Suprapubic skin (tissue), 4 donors: Measurements from ENCODE around the gene GNAI1. TPM values are rescaled to one million over a fixed set of nuclear protein-coding genes. Genes with fewer than 3 reads are reported as not detected.

Experiments used
- DNase-seq, 2 donors: peaks; one replicate each; pipeline ENCODE4 v3.0.0-alpha.2; 2019; ENCODE audit warnings: low spot score in 2 of 2
- H3K27ac ChIP-seq: fragments of 200-600 bp; sonication (generic); one replicate; pipeline ENCODE4 v1.5.1; 2019
- H3K27me3 ChIP-seq: fragments of 200-600 bp; sonication (generic); one replicate; pipeline ENCODE4 v1.5.1; 2019
- H3K36me3 ChIP-seq: fragments of 200-600 bp; sonication (generic); one replicate; pipeline ENCODE4 v1.5.1; 2019
- H3K4me1 ChIP-seq: fragments of 200-600 bp; sonication (generic); one replicate; pipeline ENCODE4 v1.5.1; 2019
- H3K4me3 ChIP-seq: fragments of 200-600 bp; sonication (generic); one replicate; pipeline ENCODE4 v1.5.1; 2019; ENCODE audit warnings: mild to moderate bottlenecking
- H3K9me3 ChIP-seq: fragments of 200-600 bp; sonication (generic); one replicate; pipeline ENCODE4 v1.5.1; 2019
- CTCF ChIP-seq, 2 donors: fragments of 200-600 bp in 1 of 2; fragments of 450-650 bp in 1 of 2; sonication (generic) in 1 of 2; IDR thresholded peaks; one replicate each; pipeline ENCODE4 v1.5.1; 2016 to 2019; ENCODE audit warnings: antibody characterized with exemption in 2 of 2, mild to moderate bottlenecking in 1 of 2, moderate library complexity in 1 of 2
- EP300 ChIP-seq: sonication (generic); formaldehyde crosslinking; IDR thresholded peaks from one replicate; pipeline ENCODE4 v1.6.1; 2017; ENCODE audit warnings: antibody characterized with exemption
- POLR2A ChIP-seq, 2 donors: fragments of 450-650 bp; IDR thresholded peaks; one replicate each; pipeline ENCODE4 v1.6.1; 2017; ENCODE audit warnings: antibody characterized with exemption in 2 of 2, mild to moderate bottlenecking in 2 of 2, moderate library complexity in 2 of 2
- POLR2AphosphoS5 ChIP-seq, 3 donors: sonication (generic); formaldehyde crosslinking; IDR thresholded peaks; one replicate each; pipeline ENCODE4 v1.6.1; 2017; ENCODE audit warnings: antibody characterized with exemption in 3 of 3
- whole genome bisulfite sequencing: methylation state at CpG from one replicate; pipeline ENCODE4 v1.1.5; 2018; 5-methylcytosine and 5-hydroxymethylcytosine counted together
- total RNA-seq, 4 donors: library from RNA; depleted of rRNA; stranded (reverse); fragments of >200 nt; gene quantifications; one replicate each; pipeline ENCODE4 v1.1.0, GENCODE V29; 2016

GNAI1 gene
- total RNA-seq, 4 donors from 2014 or later: 64.9 to 87.9 (median 72.1) TPM

- H3K4me3 ChIP-seq: no peak overlapping the region
- no peak overlapping the region for H3K27ac ChIP-seq
- TF ChIP-seq CTCF (IDR thresholded peaks at IDR 0.05) (no peak), POLR2AphosphoS5 (IDR thresholded peaks at IDR 0.05) (no peak), POLR2A (IDR thresholded peaks at IDR 0.05) (no peak), EP300 (no peak)
- H3K9me3 ChIP-seq: no peaks in the 10 kb centered on the region
- 64% methylated on average over 2 of the region's 2 CpGs for WGBS
- no peak for DNase-seq
- H3K27me3 ChIP-seq: no peaks in the 10 kb centered on the region
- peaks cover 38% of the 10 kb centered on the region for H3K36me3 ChIP-seq
- peaks cover 7% of the 10 kb centered on the region for H3K4me1 ChIP-seq
Observed at GRCh38 chr7:80208700-80209099, 74.1 kb downstream of the GNAI1 start.

- no peak overlapping the region for H3K27ac ChIP-seq
- 44% methylated on average over 3 of the region's 3 CpGs for WGBS
- H3K9me3 ChIP-seq: no peaks in the 10 kb centered on the region
- no peak for DNase-seq
- H3K4me1 ChIP-seq: peaks cover 7% of the 10 kb centered on the region
- TF ChIP-seq POLR2A (IDR thresholded peaks at IDR 0.05): no peak
- no peak for TF ChIP-seq POLR2AphosphoS5 (IDR thresholded peaks at IDR 0.05)
- no peak for TF ChIP-seq CTCF (IDR thresholded peaks at IDR 0.05)
- no peak for TF ChIP-seq EP300
- H3K27me3 ChIP-seq: no peaks in the 10 kb centered on the region
- no peak overlapping the region for H3K4me3 ChIP-seq
- H3K36me3 ChIP-seq: peaks cover 31% of the 10 kb centered on the region
Observed at GRCh38 chr7:80210400-80210799, 75.8 kb downstream of the GNAI1 start.

GRCh38 chr7:80213814-80214213 is 79.2 kb downstream of the GNAI1 start:
- H3K4me1 ChIP-seq: peaks cover 6% of the 10 kb centered on the region
- H3K4me3 ChIP-seq: no peak overlapping the region
- H3K27ac ChIP-seq: no peak overlapping the region
- WGBS: 86% methylated on average over 4 of the region's 4 CpGs
- no peaks in the 10 kb centered on the region for H3K27me3 ChIP-seq
- TF ChIP-seq POLR2AphosphoS5 (IDR thresholded peaks at IDR 0.05): no peak
- no peak for TF ChIP-seq CTCF (IDR thresholded peaks at IDR 0.05)
- no peak for TF ChIP-seq EP300
- no peak for TF ChIP-seq POLR2A (IDR thresholded peaks at IDR 0.05)
- DNase-seq: no peak
- peaks cover 38% of the 10 kb centered on the region for H3K36me3 ChIP-seq
- no peaks in the 10 kb centered on the region for H3K9me3 ChIP-seq

- Histone ChIP-seq H3K36me3 (peaks cover 38% of the 10 kb centered on the region), H3K27ac (no peak overlapping the region), H3K4me1 (peaks cover 9% of the 10 kb centered on the region), H3K9me3 (no peaks in the 10 kb centered on the region), H3K27me3 (no peaks in the 10 kb centered on the region), H3K4me3 (no peak overlapping the region)
- WGBS: 80% methylated on average over 3 of the region's 3 CpGs
- DNase-seq: no peak
- TF ChIP-seq EP300 (no peak), CTCF (IDR thresholded peaks at IDR 0.05) (no peak), POLR2AphosphoS5 (IDR thresholded peaks at IDR 0.05) (no peak)
Observed at GRCh38 chr7:80215734-80216133, 81.1 kb downstream of the GNAI1 start.

- Histone ChIP-seq H3K27me3 (no peaks in the 10 kb centered on the region), H3K36me3 (peaks cover 24% of the 10 kb centered on the region), H3K9me3 (no peaks in the 10 kb centered on the region), H3K27ac (no peak overlapping the region), H3K4me1 (peaks cover 9% of the 10 kb centered on the region), H3K4me3 (no peak overlapping the region)
- no peak for DNase-seq
- no peak for TF ChIP-seq CTCF (IDR thresholded peaks at IDR 0.05)
- TF ChIP-seq POLR2A (IDR thresholded peaks at IDR 0.05): no peak
- no peak for TF ChIP-seq POLR2AphosphoS5 (IDR thresholded peaks at IDR 0.05)
- no peak for TF ChIP-seq EP300
- WGBS: 82% methylated on average over 2 of the region's 2 CpGs
Observed at GRCh38 chr7:80216996-80217842, 82.6 kb downstream of the GNAI1 start.
